EH (cell line): ENCODE measurements around the gene SPON1.
"Not testable (repeated sequence)": the region's sequence is repeated elsewhere in the genome, so short reads cannot be mapped to it uniquely, and the experiment has no call there.

Experiments
- DNase-seq: peaks from one replicate; pipeline ENCODE4 v3.0.0-alpha.2; 2015; ENCODE audit warnings: low read depth

Gene SPON1

DNA sequence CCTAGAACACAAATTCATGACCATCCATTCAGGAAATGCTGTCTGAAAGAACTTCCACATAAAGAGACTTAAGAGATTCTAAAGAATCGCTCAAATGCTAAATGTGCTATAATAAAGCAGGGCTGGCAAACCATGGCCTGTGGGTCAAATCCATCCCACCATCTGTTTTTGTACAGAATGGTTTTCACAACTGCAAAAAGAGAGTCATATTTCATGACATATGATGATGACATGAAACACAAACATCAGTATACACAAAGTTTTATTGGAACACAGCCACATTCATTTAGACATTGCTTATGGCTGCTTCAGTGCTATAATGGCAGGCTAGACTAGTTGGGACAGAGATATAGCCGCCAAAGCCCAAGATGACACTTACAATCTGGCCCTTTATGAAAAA, 311.4 kb downstream of the SPON1 start:
- DNase-seq, result no peak

DNA sequence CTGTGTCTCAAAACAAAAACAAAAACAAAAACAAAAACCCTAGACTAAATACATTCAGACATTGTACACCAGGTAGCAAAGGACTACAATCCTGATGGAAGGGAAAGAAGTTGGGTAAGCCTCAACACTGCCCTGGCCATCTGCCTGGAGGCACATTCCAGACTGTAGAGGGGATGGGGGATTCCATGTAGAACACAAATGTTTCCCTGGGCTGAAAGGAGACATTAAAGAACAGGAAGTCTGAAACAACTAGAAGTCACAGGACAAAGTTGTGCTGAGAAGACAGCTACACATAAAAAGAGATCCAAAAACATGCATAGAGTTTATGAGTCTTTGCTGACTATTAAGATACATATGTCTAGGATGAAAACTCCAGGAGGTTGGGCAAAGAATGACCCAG, 312.6 kb downstream of the SPON1 start:
- DNase-seq, result peak; percentile 70

DNA sequence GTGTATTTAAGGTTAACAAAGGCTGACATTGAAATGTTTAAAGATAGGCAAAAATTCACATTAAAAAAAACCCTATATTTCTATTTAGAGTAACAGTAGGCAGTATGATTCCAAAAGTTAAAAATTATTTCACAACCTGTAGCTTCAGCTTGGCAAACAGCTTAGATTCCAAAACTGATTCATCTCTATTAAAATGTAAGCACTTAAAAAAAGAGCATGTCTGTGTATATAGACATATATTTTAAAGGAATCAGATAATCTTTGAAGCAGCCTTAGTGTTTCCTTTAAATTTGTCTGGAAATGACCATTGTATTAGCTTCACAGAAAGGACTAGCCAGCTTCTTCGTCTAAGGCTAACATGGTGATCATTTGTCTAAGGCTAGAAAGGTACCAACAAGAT, 316.3 kb downstream of the SPON1 start:
- DNase-seq, result not testable (repeated sequence)

DNA sequence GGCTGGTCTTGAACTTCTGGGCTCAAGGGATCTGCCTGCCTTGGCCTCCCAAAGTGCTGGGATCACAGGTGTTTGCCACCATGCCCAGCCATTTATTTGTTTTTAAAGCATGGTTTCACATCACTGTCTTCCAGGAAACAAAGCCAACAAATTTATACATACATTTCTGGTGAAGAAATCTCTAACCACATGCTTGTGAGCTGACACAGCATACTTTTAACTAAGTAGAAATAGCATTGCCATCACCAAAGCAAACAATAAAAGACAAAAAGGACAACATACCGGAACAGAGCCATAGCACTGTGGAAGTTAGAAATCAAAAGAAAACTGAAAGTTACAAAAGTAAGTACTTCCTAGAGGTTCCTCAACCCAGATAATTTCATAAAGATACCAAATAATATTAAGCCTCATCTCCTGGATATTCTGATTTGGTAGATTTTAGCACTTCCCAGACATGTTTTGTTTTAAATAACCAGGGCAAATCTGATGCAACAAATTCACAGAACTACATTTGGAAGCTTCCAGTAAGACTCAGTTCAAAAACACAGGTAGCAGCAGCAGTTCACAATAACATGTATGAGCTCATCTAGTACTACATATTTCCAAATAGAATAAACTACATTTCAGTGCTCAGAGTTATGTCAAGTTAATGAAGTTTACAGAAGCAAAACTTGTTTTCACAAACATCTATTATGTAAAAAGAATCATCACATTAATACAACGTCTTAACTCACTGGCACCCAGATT, 325.8 kb downstream of the SPON1 start:
- DNase-seq, result peak; percentile 90

DNA sequence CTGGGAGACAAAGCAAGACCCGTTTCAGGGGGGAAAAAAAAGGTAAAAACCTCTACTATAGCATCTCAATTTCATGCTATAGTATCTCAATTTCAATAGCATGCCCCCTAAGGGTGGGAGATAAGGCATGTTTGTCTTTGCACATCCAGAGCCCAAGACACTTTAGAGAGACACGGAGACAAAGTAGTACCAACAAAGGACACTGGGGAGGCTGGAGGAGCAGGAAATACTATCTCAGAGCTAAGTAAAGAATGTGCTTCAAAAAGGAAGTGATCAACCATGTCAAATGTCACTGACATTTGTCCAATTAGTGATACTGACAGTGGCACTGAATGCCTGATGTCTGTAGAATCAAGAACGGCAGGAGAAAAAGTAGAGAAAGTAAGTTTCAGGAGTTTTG, 327.9 kb downstream of the SPON1 start:
- DNase-seq, result no peak

DNA sequence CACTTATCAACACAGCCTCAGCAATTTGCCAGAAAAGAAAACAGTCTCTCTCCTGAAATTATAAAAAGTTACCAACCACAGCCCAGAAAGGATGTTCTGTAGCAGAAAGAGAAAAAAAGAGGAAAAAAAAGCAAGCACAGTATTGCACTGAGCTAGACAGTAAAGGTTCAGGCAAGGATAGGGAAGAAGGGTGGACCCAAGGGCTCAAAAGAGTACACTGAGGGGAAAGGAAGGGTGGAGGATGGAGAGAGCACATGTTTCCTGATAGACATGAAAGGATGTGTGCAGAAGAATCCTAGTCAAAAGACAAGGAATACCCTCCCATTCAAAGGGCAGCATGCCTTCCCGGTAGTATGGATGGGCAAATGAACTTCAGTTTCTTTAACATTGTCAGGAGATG, 337.4 kb downstream of the SPON1 start:
- no peak for DNase-seq

DNA sequence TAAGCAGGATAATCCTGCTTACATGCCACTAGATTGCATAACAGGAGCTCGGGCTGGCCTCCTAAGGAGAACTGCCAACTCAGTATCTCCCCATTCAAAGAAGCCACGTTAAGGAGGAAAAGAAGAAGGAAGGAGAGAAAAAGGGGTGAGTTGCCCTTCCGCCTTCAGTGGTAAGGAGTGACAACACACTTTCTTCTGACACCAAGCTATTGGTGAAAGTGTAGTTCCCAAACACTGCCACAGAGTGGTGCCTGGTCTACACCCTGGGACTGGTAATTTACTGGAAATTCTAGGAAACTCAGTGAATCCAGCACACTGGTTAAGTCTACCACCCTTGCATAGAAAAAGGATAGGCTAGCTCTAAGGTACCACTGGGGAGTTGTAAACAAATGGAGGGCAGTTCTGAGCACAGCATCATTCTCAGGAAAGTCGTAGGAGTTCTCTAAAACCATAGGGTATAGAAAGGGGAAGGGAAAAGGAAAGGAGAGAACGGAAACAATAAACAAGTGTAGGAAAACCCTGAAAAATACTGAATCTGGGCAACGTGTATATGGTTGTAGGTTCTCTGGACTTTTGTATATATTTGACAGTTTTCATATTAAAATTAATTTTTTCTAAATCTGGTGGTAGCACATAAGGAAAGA, 338.3 kb downstream of the SPON1 start:
- peak; percentile 78 for DNase-seq

DNA sequence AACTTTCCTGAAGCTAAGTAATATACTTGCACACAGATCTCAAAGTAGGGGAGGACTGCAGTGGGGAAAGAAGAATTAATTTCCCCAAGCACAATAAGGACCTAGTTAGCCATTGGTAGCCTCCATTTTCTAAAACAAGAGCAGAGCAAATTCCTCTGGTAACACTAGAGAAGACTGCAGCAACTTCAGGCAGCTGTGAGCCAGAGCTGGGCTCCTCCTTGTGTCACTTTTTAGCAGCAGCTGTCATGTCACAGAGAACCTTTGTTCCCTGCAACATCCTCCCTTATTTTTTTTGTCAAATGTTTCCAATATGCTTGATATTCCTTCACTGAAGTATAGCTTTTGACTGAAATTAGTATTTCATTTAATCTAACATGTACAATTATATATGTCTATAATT, 342.1 kb downstream of the SPON1 start:
- DNase-seq, result no peak

DNA sequence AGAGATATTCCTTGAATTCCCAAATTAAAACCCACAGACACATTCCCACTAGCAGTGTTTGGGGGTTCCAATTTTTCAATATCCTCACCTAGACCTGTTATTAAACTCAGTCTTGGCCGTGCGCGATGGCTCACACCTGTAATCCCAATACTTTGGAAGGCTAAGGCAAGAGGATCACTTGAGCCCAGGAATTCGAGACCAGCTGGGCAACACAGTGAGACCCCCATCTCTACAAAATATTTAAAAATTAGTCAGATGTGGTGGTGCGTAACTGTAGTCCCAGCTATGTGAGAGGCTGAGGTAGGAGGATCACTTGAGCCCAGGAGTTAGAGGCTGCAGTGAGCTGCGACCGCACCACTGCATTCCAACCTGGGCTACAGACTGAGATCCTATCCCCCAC, 343.1 kb downstream of the SPON1 start:
- no peak for DNase-seq

DNA sequence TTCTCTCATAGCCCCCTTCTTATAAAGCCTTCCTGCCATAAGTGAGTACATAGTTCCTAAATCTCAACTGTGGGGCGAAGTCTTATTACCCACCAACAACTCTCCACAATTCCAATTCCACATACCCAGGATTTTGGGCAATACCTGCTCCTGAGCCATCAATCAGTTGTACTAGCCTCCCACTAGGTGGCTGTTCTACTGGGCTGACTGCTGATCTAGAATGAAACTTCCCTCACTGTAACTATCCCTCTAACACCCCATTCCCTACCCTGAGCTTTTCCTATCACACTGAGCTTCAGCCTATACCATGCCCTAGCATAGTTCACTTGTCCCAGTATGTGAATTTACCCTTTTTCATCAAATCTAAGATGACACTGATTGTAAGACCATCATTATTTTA, 344.0 kb downstream of the SPON1 start:
- DNase-seq, result no peak

DNA sequence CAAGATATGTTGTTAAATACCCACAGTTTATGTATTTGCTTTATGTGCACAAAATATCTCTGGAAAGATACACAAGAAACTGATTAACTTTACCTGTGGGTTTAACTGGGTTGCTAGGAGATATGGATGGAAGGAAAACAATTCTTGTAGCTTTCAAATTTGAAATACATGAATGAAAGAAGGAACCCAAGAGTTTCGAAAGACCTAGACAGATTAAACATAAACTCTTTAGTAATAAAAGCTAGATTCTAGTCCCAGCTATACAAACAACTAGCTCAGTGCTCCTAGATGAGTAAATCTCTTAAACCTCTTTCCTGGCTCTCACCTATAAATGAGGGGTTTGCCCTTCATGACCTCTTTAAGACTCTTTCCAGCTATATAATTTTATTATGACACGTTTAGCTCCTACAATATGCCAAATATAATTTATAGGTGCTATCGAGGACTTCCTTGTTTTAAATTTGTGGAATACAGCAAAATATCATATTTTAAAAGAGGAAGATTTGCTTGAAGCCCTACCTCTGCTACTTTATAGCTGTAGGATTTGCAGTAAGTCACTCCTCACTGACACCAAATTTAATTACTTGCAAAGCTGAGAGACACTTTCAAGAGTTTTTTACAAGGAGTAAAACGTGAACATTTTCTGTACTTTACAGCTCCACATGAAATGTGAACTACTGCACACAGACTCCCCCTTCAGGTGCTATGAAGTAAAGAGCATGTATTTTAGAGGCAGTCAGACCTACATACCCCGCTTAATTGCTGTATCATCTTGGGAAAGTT, 345.8 kb downstream of the SPON1 start:
- DNase-seq, result peak; percentile 61

DNA sequence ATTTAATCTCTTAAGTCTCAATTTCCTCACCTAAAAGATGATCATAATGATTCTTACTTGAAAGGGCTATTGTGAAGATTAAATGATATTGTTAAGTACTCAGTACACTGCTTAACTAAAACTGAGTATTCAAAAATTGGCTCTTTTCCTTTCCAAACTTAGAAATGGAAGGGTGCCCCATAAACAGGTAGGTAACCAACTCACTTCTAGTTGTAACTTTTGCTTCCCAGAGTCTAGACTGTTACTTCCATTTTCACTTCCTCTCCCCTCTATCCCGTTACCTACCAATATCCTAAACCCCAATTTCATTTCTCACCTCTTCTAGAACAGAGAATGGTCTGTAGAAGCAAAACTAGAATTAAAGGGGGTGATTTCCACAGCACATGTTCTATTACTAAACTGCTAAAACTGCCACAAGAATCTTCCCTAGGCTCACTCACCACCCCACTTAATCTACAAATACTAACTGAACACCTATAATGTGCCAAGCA, 346.4 kb downstream of the SPON1 start:
- no peak for DNase-seq

DNA sequence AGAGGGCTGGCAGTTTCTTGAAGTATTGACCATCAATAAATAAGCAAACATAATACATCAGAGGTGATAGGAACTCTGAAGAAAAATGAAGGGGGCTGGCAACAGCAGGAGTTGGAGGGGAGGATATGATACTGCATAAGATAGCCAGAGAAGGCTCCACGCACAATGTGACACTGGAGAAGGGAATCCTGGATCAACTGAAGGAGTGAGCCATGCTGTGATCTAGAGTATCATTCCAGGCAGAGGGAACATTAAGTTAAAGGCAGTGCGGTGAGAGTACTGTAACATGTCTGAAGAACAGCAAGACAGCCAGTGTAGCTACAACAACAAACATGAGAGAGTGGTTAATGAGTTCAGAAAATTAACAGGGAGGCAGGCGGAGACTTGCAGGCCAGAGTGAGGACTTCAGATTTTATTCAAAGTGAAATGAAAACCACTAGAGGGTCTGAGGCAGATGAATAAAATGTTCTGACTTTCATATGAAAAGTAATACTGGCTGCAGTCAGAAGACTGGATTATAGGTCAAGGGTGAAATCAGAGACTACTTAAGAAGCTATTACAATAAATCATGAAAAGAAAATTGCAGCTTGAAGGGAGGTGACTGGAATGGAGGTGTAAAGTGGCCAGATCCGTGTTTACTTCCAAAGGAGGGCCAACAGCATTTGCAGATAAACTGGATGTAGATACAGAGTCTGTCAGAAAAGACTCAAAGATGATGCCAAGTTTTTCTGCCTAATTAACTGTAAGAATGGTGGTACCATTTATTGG, 347.1 kb downstream of the SPON1 start:
- DNase-seq, result no peak

DNA sequence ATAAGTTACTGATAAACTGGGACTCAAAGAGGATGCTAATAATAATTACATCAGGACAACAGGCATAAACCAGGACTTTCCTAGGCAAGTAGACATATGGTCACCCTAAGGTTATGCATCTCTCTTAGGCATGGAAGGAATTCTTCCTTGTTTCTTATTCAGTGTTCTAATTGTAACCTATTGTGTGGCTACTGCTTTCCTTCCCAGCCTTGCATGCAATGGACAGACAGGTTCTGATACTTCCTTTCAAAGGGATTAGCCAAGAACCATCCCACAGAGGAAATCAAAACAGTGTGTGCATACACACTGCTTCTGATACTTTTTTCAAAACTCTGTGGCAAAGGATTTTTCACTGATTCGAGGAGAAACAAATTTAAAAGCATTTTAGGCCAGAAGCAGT, 348.2 kb downstream of the SPON1 start:
- DNase-seq, result peak; percentile 63

DNA sequence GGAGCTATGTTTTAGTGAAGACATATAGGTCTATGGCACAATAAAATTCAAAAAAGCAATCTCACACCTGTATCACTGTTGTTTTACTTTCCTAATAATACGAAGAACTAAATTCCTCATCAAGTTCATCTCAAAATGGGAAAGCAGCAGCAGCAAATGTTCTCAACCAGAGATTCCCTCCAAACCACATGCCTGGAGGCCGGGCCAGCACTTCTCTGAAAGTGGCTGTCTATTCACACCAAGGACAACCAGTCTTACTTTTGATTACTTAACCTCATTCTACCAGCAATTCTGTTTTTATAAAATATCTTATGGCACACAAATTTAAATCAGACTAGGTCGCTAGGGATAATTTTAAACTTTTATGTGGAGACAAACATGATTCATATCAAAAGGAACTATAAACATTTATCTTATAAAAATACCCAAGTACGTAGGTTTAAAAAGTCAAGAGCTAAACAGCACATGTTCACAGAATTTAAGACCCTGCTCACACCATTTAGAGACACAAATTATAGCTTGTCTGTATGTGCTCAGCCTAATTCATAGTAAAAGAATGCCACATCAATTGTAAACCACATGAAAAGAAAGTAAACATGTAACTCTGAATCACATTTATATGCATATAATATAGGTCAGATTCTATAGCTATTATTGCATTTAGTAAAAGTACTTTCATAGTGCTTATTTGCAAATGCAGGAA, 350.4 kb downstream of the SPON1 start:
- peak; percentile 84 for DNase-seq

DNA sequence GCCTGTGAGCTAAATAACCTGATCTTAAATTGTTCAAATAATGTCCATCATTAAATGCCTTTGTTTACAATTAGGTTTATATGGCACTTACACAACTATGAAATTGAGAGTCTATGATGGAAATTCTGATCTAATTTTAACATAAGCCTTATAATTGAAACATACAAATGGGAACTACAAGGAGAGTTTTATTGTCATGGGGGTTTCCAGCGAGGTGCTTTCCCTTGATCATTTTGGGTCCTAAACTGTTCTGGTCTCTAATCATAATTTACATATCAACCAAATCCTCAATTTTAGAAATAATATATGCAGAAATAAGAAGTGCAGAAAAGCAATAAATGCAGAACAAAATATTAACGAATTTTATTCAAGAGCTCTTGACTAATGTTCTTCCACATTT, 351.6 kb downstream of the SPON1 start:
- DNase-seq, result no peak

DNA sequence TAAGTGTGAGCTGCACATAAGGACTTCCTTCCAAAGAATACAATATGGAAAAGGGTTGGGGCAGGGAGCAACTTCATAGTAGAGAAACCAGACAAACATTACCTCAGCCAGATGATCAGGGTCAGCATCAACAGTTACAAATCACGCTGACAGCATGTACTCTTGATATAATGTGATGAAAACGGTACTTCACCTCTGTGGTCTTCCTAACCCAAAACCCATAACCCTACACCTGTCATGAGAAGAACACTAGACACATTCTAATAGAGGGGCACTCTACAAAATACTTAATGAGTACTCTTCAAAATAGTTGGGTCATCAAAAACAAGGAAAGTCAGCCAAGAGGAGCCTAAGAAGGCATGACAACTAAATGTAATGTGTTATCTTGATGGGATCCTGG, 352.6 kb downstream of the SPON1 start:
- no peak for DNase-seq
